Fibroblast of lung (primary cell): ENCODE data around the gene THSD7B. TPM values are rescaled to one million over a fixed set of nuclear protein-coding genes. Genes with fewer than 3 reads are reported as not detected.
A peak's percentile ranks its signal among the peaks of the same experiment; 100 is the strongest.

Source experiments
- DNase-seq, 2 donors: peaks; one replicate each; pipeline versions ENCODE4 v3.0.0 to v3.0.0-alpha.2; 2010; ENCODE audit warnings: low read depth in 2 of 2
- H2AFZ ChIP-seq: 2 replicates; pipeline ENCODE4 v1.5.1; 2012; ENCODE audit warnings: low read length, control low read depth, inconsistent platforms
- H3K27ac ChIP-seq: 2 replicates; pipeline ENCODE4 v1.5.1; 2011; ENCODE audit warnings: low read length, control low read depth; ENCODE audit not compliant: insufficient read depth
- H3K27me3 ChIP-seq: 2 replicates; pipeline ENCODE4 v1.5.1; 2011; ENCODE audit warnings: mild to moderate bottlenecking, low read length; ENCODE audit not compliant: control insufficient read depth, insufficient read depth
- H3K36me3 ChIP-seq: 2 replicates; pipeline ENCODE4 v1.5.1; 2011; ENCODE audit warnings: low read length; ENCODE audit not compliant: control insufficient read depth, insufficient read depth
- H3K4me1 ChIP-seq: 2 replicates; pipeline ENCODE4 v1.5.1; 2011; ENCODE audit warnings: low read length; ENCODE audit not compliant: control insufficient read depth, insufficient read depth; ENCODE audit errors: extremely low read depth
- H3K4me2 ChIP-seq: 2 replicates; pipeline ENCODE4 v1.5.1; 2011; ENCODE audit warnings: low read length, control low read depth; ENCODE audit not compliant: insufficient read depth; ENCODE audit errors: extremely low read depth
- H3K4me3 ChIP-seq, 4 experiments: fragments of 200-600 bp in 1 of 4; sonication (generic) in 1 of 4; replicated peaks in 1 of 4; 2 replicates each; pipeline ENCODE4 v1.5.1; 2011 to 2016; ENCODE audit warnings: low read length in 4 of 4, low read depth in 3 of 4, mild to moderate bottlenecking in 3 of 4, control low read depth in 2 of 4, inconsistent platforms in 1 of 4, mixed read lengths in 1 of 4; ENCODE audit not compliant: insufficient read depth in 1 of 4; ENCODE audit errors: control extremely low read depth in 1 of 4
- H3K79me2 ChIP-seq: 2 replicates; pipeline ENCODE4 v1.5.1; 2012; ENCODE audit warnings: mild to moderate bottlenecking, low read length, inconsistent platforms; ENCODE audit not compliant: control insufficient read depth, insufficient read depth
- H3K9ac ChIP-seq: 2 replicates; pipeline ENCODE4 v1.5.1; 2011; ENCODE audit warnings: mild to moderate bottlenecking, low read length, control low read depth; ENCODE audit not compliant: insufficient read depth
- H3K9me3 ChIP-seq: 2 replicates; pipeline ENCODE4 v1.5.1; 2012; ENCODE audit warnings: low read depth, low read length; ENCODE audit not compliant: control insufficient read depth, insufficient read depth
- H4K20me1 ChIP-seq: 2 replicates; pipeline ENCODE4 v1.5.1; 2011; ENCODE audit warnings: low read length; ENCODE audit not compliant: control insufficient read depth, insufficient read depth; ENCODE audit errors: extremely low read depth
- EZH2 ChIP-seq: IDR thresholded peaks from 2 replicates; pipeline ENCODE4 v1.5.1; 2012; ENCODE audit warnings: low read length, control low read depth, mild to moderate bottlenecking; ENCODE audit errors: missing control alignments
- polyA plus RNA-seq, 2 donors: library from polyadenylated mRNA; depleted of rRNA in 1 of 2; stranded (reverse) in 1 of 2; unstranded in 1 of 2; fragments of >200 nt; gene quantifications; 2 replicates each; pipeline ENCODE4 v1.2.1, GENCODE V29; 2011 to 2012; ENCODE audit warnings: missing spikeins in 1 of 2
- total RNA-seq: library from RNA; depleted of rRNA; stranded (reverse); fragments of >200 nt; gene quantifications from 2 replicates; pipeline ENCODE4 v1.2.1, GENCODE V29; 2014
- TF ChIP-seq, protein P1 (sequence below), 2 donors: IDR thresholded peaks in 1 of 2; conservative IDR thresholded peaks in 1 of 2; 1 replicate in 1 of 2; 2 replicates in 1 of 2; pipeline ENCODE4 v1.5.1; 2011 to 2012; ENCODE audit warnings: low read length in 2 of 2, control low read depth in 1 of 2, inconsistent platforms in 1 of 2, low read depth in 1 of 2, mild to moderate bottlenecking in 1 of 2

The THSD7B gene
- total and polyA plus RNA-seq, 2 donors (not counting 1 experiment from before 2014, with no cell fraction given) = under 0.01 TPM; not detected in 1

DNA sequence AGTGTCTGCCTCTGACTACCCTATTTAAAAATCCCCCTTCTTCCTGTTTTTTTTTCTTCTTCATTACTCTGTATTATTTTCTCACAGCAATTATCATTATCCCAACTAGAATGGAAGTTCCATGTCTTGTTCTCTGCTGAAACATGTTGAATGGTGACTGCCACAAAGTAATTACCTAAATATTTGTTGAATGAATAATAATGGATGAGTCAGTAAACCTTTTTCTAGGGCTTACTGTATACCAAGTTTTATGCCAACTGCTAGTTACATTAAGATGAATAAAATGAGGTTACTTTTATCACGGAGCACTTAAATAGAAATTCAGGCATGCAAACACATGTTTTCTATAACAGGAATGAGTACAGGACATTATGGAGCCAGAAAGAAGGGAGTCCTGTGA, 490.6 kb downstream of the THSD7B start:
- no peaks in the 10 kb centered on the region for H3K4me1 ChIP-seq
- H3K36me3 ChIP-seq = no peaks in the 10 kb centered on the region
- H3K9me3 ChIP-seq = no peaks in the 10 kb centered on the region
- no peak overlapping the region for H3K4me2 ChIP-seq
- no peak overlapping the region for H3K4me3 ChIP-seq
- no peaks in the 10 kb centered on the region for H3K79me2 ChIP-seq
- no peaks in the 10 kb centered on the region for H4K20me1 ChIP-seq
- H3K27me3 ChIP-seq = no peaks in the 10 kb centered on the region
- H3K9ac ChIP-seq = no peak overlapping the region
- peak in 1 of 2 donors; percentile 70 for DNase-seq
- TF ChIP-seq EZH2 = no peak
- TF ChIP-seq, protein P1, sequence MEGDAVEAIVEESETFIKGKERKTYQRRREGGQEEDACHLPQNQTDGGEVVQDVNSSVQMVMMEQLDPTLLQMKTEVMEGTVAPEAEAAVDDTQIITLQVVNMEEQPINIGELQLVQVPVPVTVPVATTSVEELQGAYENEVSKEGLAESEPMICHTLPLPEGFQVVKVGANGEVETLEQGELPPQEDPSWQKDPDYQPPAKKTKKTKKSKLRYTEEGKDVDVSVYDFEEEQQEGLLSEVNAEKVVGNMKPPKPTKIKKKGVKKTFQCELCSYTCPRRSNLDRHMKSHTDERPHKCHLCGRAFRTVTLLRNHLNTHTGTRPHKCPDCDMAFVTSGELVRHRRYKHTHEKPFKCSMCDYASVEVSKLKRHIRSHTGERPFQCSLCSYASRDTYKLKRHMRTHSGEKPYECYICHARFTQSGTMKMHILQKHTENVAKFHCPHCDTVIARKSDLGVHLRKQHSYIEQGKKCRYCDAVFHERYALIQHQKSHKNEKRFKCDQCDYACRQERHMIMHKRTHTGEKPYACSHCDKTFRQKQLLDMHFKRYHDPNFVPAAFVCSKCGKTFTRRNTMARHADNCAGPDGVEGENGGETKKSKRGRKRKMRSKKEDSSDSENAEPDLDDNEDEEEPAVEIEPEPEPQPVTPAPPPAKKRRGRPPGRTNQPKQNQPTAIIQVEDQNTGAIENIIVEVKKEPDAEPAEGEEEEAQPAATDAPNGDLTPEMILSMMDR (conservative IDR thresholded peaks at IDR 0.05 in 1 of 2, IDR thresholded peaks at IDR 0.05 in 1 of 2; ENCODE audit: low read depth in 1 of 2, low read length in 2 of 2) = no peak
- no peak overlapping the region for H2AFZ ChIP-seq
- no peak overlapping the region for H3K27ac ChIP-seq

DNA sequence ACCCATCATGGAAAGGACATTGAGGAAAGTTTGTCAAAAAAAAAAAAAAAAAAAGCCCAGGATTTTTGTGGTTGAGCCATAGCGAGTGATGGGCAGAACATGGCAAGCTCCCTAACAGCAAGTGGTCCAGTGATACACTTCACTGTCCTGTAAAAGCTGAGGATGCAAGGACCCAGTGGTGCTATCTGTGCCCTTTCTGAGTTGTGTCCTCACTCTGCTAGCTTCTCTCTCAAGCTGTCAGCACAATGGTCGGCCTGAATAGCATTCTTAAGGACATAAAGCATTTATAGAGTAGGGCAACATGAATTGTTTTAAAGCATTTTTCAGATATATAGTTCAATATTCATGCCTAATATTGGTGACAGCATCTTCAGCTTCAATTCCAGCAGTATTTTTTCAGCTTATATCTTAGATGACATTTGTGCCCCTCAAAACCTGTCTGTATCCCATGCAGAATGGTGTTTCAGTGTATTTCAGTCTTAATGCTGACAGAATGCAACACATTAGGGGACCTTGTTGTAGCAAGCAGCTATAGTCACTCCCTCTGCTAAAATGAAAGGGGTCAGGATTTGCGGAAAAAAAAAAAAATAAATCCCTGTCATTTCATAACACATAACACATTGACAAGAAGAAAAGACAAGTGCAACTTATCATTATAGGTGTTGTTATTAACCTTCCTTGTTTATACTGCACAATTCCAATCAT, 496.7 kb downstream of the THSD7B start:
- DNase-seq = no peak
- H3K4me1 ChIP-seq = no peaks in the 10 kb centered on the region

DNA sequence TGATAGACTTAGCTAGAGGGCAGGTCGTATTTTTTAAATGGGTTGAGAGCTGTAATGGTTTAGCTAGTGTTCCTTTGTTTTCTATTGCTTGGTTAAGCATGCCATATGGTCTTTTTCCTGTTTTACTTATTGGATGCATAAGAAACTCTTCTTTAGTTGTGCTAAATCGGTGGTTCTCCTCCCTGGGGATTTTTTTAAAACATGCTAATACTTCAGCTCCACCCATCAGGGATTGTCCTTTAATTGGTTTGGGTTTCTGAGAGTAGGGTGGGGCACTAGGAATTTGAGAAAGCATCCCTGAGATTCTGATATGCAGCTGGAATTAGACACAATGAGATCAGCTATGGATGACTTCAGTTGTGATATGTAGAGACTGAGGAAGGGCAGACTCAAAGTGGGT, 497.2 kb downstream of the THSD7B start:
- Histone ChIP-seq H2AFZ (no peak overlapping the region), H3K4me2 (no peak overlapping the region), H3K27me3 (no peaks in the 10 kb centered on the region), H3K79me2 (no peaks in the 10 kb centered on the region), H4K20me1 (no peaks in the 10 kb centered on the region), H3K9ac (no peak overlapping the region), H3K9me3 (no peaks in the 10 kb centered on the region), H3K27ac (no peak overlapping the region), H3K36me3 (no peaks in the 10 kb centered on the region), H3K4me3 (no peak overlapping the region), H3K4me1 (no peaks in the 10 kb centered on the region)
- no peak for TF ChIP-seq EZH2
- TF ChIP-seq, protein P1 (conservative IDR thresholded peaks at IDR 0.05 in 1 of 2, IDR thresholded peaks at IDR 0.05 in 1 of 2; ENCODE audit: low read depth in 1 of 2, low read length in 2 of 2) = no peak
- no peak for DNase-seq

More for the DNA sequence above, 496.7 kb downstream of the THSD7B start:
- no peak for TF ChIP-seq EZH2
- TF ChIP-seq, protein P1 (conservative IDR thresholded peaks at IDR 0.05 in 1 of 2, IDR thresholded peaks at IDR 0.05 in 1 of 2; ENCODE audit: low read depth in 1 of 2, low read length in 2 of 2) = no peak
- H4K20me1 ChIP-seq = no peaks in the 10 kb centered on the region
- no peaks in the 10 kb centered on the region for H3K27me3 ChIP-seq
- no peak overlapping the region for H3K27ac ChIP-seq
- no peak overlapping the region for H3K9ac ChIP-seq
- H3K4me3 ChIP-seq = no peak overlapping the region
- H2AFZ ChIP-seq = no peak overlapping the region
- no peaks in the 10 kb centered on the region for H3K36me3 ChIP-seq
- no peaks in the 10 kb centered on the region for H3K9me3 ChIP-seq
- H3K79me2 ChIP-seq = no peaks in the 10 kb centered on the region
- no peak overlapping the region for H3K4me2 ChIP-seq
